ENCODE results near the gene FGFRL1.
"Not testable (repeated sequence)": the region's sequence is repeated elsewhere in the genome, so short reads cannot be mapped to it uniquely, and the experiment has no call there.

DNA sequence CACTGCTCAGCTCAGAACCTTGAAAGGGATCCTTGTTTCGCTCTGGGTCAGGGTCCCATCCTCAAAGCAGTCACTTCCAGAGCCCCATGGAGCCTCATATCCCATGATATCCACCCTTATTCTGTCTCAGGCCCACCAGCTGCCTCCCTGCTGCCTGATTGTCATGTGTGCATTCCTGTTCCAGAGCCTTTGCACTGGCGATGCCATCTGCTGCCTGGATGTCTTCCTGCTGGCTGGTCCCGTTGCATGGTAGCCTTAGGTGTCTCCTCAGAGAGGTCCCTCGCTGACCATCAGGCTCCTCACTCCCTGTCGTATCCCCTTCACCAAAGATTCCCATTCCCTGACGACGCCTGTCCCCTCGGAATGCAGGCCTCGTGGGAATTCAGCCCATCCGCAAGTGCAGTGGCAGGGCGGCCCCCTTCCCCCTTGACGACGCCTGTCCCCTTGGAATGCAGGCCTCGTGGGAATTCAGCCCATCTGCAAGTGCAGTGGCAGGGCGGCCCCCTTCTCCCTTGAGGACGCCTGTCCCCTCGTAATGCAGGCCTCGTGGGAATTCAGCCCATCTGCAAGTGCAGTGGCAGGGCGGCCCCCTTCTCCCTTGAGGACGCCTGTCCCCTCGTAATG, 12.1 kb upstream of the FGFRL1 start:
- TF ChIP-seq, protein P1, sequence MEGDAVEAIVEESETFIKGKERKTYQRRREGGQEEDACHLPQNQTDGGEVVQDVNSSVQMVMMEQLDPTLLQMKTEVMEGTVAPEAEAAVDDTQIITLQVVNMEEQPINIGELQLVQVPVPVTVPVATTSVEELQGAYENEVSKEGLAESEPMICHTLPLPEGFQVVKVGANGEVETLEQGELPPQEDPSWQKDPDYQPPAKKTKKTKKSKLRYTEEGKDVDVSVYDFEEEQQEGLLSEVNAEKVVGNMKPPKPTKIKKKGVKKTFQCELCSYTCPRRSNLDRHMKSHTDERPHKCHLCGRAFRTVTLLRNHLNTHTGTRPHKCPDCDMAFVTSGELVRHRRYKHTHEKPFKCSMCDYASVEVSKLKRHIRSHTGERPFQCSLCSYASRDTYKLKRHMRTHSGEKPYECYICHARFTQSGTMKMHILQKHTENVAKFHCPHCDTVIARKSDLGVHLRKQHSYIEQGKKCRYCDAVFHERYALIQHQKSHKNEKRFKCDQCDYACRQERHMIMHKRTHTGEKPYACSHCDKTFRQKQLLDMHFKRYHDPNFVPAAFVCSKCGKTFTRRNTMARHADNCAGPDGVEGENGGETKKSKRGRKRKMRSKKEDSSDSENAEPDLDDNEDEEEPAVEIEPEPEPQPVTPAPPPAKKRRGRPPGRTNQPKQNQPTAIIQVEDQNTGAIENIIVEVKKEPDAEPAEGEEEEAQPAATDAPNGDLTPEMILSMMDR (IDR thresholded peaks at IDR 0.05; ENCODE audit: low read depth, low read length, poor library complexity, severe bottlenecking): not testable (repeated sequence)
- TF ChIP-seq EZH2phosphoT487 (IDR thresholded peaks at IDR 0.05; ENCODE audit: borderline replicate concordance, low read length): not testable (repeated sequence)
